Measurements from ENCODE around the gene INHBE. TPM values are rescaled to one million over a fixed set of nuclear protein-coding genes. Genes with fewer than 3 reads are reported as not detected.

INHBE gene
- total RNA-seq, 2 experiments from 2014 or later: 1.2 to 1.7 TPM

DNA sequence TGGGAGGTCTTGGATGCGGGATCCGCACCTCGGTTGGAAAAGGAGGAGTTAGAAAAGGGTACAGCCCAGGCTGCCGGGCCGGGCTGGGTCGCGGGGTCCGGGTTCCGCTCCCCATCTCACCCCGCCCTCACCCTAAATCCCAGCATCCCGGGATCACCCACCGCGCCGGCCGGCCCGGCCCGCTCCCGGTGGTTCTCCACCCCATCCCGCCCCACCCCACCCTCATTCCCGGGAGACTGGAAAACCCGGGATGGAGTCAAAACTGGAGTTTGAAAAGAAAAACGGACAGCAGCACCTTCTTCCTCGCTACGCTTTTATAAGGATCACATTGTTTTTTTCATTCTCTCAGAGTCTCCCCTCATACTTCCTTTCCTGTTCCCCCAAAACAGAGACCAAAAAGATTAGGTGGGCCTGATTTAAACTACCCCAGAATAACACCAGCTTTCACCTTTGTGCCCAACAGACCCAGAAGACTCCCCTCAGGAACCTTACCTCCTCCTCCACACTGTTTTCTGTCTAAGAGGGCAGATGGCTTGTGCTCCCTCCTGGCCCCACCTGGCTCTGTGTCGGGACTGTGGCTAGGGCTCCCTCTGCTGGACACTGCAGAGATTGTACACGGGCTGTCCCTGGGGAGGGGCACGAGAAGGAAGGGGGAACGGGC lies 7.3 kb downstream of the INHBE start:
- H3K27me3 Mint-ChIP-seq: peaks cover 5% of the 10 kb centered on the region

GRCh38 chr12:57462912-57463253 lies 7.8 kb downstream of the INHBE start:
- H3K4me1 Mint-ChIP-seq: peaks cover 57% of the 10 kb centered on the region
- peaks cover 5% of the 10 kb centered on the region for H3K27me3 Mint-ChIP-seq
- H3K27ac Mint-ChIP-seq: no peak overlapping the region
- DNase-seq: no peak
- peaks cover 10% of the 10 kb centered on the region for H3K36me3 Mint-ChIP-seq
- no peak overlapping the region for H3K4me3 Mint-ChIP-seq
- H3K9me3 Mint-ChIP-seq: no peaks in the 10 kb centered on the region

More for the DNA sequence above, 7.3 kb downstream of the INHBE start:
- Mint-ChIP-seq H3K36me3 (peaks cover 5% of the 10 kb centered on the region), H3K27ac (peak overlapping the region; percentile 73), H3K4me3 (peak overlapping the region; percentile 86), H3K4me1 (peaks cover 56% of the 10 kb centered on the region), H3K9me3 (no peaks in the 10 kb centered on the region)
- peak; percentile 90 for DNase-seq

DNA sequence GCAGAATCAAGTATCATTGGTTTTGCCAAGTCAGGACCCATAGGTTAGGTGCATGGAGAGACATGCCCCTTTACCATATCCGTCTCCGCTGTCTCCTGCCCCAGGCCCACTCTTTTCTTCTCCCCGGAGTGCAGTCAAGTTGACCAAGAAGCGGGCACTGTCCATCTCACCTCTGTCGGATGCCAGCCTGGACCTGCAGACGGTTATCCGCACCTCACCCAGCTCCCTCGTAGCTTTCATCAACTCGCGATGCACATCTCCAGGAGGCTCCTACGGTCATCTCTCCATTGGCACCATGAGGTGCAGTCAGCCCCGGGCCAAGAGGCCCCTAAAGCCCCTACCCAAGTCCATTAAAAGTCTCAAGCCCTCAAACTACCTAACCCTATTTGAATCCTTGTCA lies 9.5 kb downstream of the INHBE start:
- Mint-ChIP-seq H3K27me3 (peaks cover 5% of the 10 kb centered on the region), H3K4me3 (no peak overlapping the region), H3K9me3 (no peaks in the 10 kb centered on the region), H3K27ac (no peak overlapping the region), H3K36me3 (peaks cover 22% of the 10 kb centered on the region), H3K4me1 (peaks cover 46% of the 10 kb centered on the region)
- DNase-seq: no peak

- Mint-ChIP-seq H3K36me3 (peaks cover 24% of the 10 kb centered on the region), H3K27me3 (peaks cover 4% of the 10 kb centered on the region), H3K9me3 (no peaks in the 10 kb centered on the region), H3K27ac (no peak overlapping the region), H3K4me3 (no peak overlapping the region), H3K4me1 (peaks cover 45% of the 10 kb centered on the region)
- no peak for DNase-seq
Measured at GRCh38 chr12:57465030-57465746, 10.1 kb downstream of the INHBE start.

- no peak for DNase-seq
- Mint-ChIP-seq H3K9me3 (no peaks in the 10 kb centered on the region), H3K36me3 (peaks cover 24% of the 10 kb centered on the region), H3K27ac (peak overlapping the region; percentile 5), H3K4me3 (no peak overlapping the region), H3K27me3 (no peaks in the 10 kb centered on the region), H3K4me1 (peaks cover 40% of the 10 kb centered on the region)
Measured at GRCh38 chr12:57465747-57466505, 10.8 kb downstream of the INHBE start.

DNA sequence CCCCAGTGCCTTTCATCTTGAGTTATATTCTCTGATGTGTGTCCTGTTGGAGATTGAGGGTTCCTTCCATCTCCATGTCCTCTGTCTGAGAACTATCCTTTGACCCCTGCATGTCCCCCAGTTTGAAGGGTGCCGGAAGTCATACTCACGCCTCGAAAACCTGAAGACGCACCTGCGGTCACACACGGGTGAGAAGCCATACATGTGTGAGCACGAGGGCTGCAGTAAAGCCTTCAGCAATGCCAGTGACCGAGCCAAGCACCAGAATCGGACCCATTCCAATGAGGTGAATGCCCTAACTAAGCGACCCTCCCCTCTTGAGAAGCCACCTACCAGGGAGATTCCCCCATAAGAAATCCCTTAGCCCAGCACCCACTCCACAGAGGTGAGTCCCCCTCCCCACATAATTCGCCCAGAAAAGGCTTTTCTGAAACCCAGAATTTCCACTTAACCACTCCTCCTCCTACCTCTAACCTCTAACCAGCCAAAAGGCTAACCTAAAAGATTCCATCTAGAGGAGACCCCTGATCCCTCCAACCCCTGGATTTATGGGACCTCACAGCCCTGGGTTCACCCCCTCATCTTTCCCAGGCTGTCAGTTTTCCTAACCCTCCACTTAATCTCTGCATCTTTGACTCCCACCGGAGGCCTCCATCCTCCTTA lies 12.2 kb downstream of the INHBE start:
- Mint-ChIP-seq H3K4me1 (peaks cover 41% of the 10 kb centered on the region), H3K36me3 (peaks cover 30% of the 10 kb centered on the region), H3K27me3 (no peaks in the 10 kb centered on the region), H3K4me3 (no peak overlapping the region), H3K9me3 (no peaks in the 10 kb centered on the region), H3K27ac (peak overlapping the region; percentile 10)
- DNase-seq: no peak

DNA sequence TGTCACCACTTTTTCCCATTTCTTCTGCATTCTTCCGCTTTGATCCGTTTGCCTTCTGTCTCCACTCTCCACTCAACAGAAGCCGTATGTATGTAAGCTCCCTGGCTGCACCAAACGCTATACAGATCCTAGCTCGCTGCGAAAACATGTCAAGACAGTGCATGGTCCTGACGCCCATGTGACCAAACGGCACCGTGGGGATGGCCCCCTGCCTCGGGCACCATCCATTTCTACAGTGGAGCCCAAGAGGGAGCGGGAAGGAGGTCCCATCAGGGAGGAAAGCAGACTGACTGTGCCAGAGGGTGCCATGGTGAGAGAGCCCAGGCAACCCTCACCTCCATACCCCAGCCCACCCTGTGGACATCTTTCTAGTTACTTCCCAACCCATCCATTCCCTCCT lies 12.8 kb downstream of the INHBE start:
- H3K36me3 Mint-ChIP-seq: peaks cover 36% of the 10 kb centered on the region

DNA sequence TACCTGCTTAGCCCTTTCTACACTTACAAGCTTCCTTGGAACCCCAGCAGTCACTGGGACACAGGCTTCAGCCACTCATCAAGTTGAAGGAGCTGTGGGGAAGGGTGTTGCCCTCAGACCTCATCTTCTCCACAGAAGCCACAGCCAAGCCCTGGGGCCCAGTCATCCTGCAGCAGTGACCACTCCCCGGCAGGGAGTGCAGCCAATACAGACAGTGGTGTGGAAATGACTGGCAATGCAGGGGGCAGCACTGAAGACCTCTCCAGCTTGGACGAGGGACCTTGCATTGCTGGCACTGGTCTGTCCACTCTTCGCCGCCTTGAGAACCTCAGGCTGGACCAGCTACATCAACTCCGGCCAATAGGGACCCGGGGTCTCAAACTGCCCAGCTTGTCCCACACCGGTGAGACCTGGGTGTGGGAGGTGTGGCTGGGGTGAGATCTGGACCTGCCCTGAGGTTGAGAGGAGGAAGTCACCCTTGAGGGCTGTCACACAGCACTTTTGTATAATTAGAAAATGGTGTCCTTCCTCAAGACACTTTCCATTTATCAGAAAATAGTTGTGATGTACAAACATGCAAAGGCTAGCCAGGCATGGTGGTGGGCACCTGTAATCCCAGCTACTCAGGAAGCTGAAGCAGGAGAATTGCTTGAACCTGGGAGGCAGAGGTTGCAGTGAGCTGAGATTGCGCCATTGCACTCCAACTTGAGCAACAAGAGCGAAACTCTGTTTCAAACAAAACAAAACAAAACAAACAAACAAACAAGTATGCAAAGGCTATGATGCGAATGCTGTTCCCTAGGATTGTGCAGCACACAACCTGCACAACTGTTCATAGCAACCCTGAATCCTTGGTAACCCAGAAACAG lies 14.4 kb downstream of the INHBE start:
- Mint-ChIP-seq H3K27me3 (no peaks in the 10 kb centered on the region), H3K9me3 (no peaks in the 10 kb centered on the region), H3K27ac (no peak overlapping the region), H3K4me1 (peaks cover 41% of the 10 kb centered on the region), H3K36me3 (peaks cover 48% of the 10 kb centered on the region), H3K4me3 (no peak overlapping the region)
- DNase-seq: no peak

More for the DNA sequence above, 12.8 kb downstream of the INHBE start:
- Mint-ChIP-seq H3K4me1 (peaks cover 41% of the 10 kb centered on the region), H3K4me3 (no peak overlapping the region), H3K27me3 (no peaks in the 10 kb centered on the region), H3K27ac (peak overlapping the region; percentile 10), H3K9me3 (no peaks in the 10 kb centered on the region)
- DNase-seq: no peak

GRCh38 chr12:57470286-57470969 lies 15.3 kb downstream of the INHBE start:
- peaks cover 40% of the 10 kb centered on the region for H3K4me1 Mint-ChIP-seq
- H3K9me3 Mint-ChIP-seq: no peaks in the 10 kb centered on the region
- peaks cover 52% of the 10 kb centered on the region for H3K36me3 Mint-ChIP-seq
- H3K27me3 Mint-ChIP-seq: no peaks in the 10 kb centered on the region
- no peak overlapping the region for H3K27ac Mint-ChIP-seq
- no peak overlapping the region for H3K4me3 Mint-ChIP-seq
- DNase-seq: no peak

DNA sequence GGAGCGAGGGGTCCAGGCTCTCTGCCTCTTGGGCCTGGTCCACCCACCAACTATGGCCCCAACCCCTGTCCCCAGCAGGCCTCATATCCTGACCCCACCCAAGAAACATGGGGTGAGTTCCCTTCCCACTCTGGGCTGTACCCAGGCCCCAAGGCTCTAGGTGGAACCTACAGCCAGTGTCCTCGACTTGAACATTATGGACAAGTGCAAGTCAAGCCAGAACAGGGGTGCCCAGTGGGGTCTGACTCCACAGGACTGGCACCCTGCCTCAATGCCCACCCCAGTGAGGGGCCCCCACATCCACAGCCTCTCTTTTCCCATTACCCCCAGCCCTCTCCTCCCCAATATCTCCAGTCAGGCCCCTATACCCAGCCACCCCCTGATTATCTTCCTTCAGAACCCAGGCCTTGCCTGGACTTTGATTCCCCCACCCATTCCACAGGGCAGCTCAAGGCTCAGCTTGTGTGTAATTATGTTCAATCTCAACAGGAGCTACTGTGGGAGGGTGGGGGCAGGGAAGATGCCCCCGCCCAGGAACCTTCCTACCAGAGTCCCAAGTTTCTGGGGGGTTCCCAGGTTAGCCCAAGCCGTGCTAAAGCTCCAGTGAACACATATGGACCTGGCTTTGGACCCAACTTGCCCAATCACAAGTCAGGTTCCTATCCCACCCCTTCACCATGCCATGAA lies 16.0 kb downstream of the INHBE start:
- Mint-ChIP-seq H3K27ac (peak overlapping the region; percentile 68), H3K36me3 (peaks cover 55% of the 10 kb centered on the region), H3K27me3 (no peaks in the 10 kb centered on the region), H3K4me1 (peaks cover 39% of the 10 kb centered on the region), H3K4me3 (no peak overlapping the region), H3K9me3 (no peaks in the 10 kb centered on the region)
- no peak for DNase-seq

GRCh38 chr12:57471661-57472060 lies 16.6 kb downstream of the INHBE start:
- no peaks in the 10 kb centered on the region for H3K9me3 Mint-ChIP-seq
- no peak for DNase-seq
- no peaks in the 10 kb centered on the region for H3K27me3 Mint-ChIP-seq
- H3K27ac Mint-ChIP-seq: no peak overlapping the region
- no peak overlapping the region for H3K4me3 Mint-ChIP-seq
- peaks cover 61% of the 10 kb centered on the region for H3K36me3 Mint-ChIP-seq
- H3K4me1 Mint-ChIP-seq: peaks cover 41% of the 10 kb centered on the region

DNA sequence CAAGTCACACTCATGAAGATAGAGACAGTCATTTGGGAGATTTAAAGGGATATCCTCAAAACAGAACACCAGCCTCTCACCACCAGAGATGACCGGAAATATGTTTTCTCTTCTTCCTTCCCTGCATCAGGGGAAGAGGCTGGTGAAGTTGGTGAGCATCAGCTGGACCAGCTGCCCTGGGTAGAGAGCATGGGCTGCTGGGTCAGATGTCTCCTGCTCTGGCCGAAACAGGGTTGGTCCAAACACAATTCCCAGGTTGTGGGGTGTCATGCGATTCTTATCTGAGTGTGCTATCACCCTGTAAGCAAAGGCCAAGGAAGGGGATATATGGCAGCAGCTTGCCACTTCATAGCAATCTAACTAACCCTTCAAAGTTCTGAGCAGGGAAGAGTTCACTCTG lies 17.3 kb downstream of the INHBE start:
- Mint-ChIP-seq H3K27me3 (no peaks in the 10 kb centered on the region), H3K9me3 (no peaks in the 10 kb centered on the region), H3K4me1 (peaks cover 41% of the 10 kb centered on the region), H3K4me3 (no peak overlapping the region), H3K27ac (peak overlapping the region; percentile 38), H3K36me3 (peaks cover 63% of the 10 kb centered on the region)
- DNase-seq: no peak

GRCh38 chr12:57473392-57473791 lies 18.3 kb downstream of the INHBE start:
- DNase-seq: no peak
- H3K9me3 Mint-ChIP-seq: no peaks in the 10 kb centered on the region
- H3K36me3 Mint-ChIP-seq: peaks cover 62% of the 10 kb centered on the region
- peaks cover 43% of the 10 kb centered on the region for H3K4me1 Mint-ChIP-seq
- H3K27ac Mint-ChIP-seq: no peak overlapping the region
- no peaks in the 10 kb centered on the region for H3K27me3 Mint-ChIP-seq
- H3K4me3 Mint-ChIP-seq: no peak overlapping the region

Measured in activated naive CD8-positive, alpha-beta T cell treated with anti-CD3 and anti-CD28 coated beads for 36 hours (primary cell).